ENCODE measurements around the gene CNP.
"Not testable (repeated sequence)": the region's sequence is repeated elsewhere in the genome, so short reads cannot be mapped to it uniquely, and the experiment has no call there.

CNP gene

GRCh38 chr17:42002792-42003301 is 36.3 kb downstream of the CNP start:
- DNase-seq (ENCODE audit: low read depth): no peak

- DNase-seq (ENCODE audit: low read depth): no peak
Observed at GRCh38 chr17:42005166-42005565, 38.6 kb downstream of the CNP start.

- DNase-seq (ENCODE audit: low read depth): no peak
Observed at GRCh38 chr17:42009170-42009569, 42.6 kb downstream of the CNP start.

- DNase-seq (ENCODE audit: low read depth): not testable (repeated sequence)
Observed at GRCh38 chr17:42010266-42010680, 43.7 kb downstream of the CNP start.

- no peak for DNase-seq (ENCODE audit: low read depth)
Observed at GRCh38 chr17:42010898-42011516, 44.4 kb downstream of the CNP start.

GRCh38 chr17:42012363-42012762 is 45.8 kb downstream of the CNP start:
- DNase-seq (ENCODE audit: low read depth): not testable (repeated sequence)

- not testable (repeated sequence) for DNase-seq (ENCODE audit: low read depth)
Observed at GRCh38 chr17:42013740-42014139, 47.1 kb downstream of the CNP start.

- DNase-seq (ENCODE audit: low read depth): no peak
Observed at GRCh38 chr17:42016411-42016831, 49.8 kb downstream of the CNP start.

- peak; percentile 87 for DNase-seq (ENCODE audit: low read depth)
Observed at GRCh38 chr17:42016941-42017865, 50.6 kb downstream of the CNP start, which contains the start of gene DNAJC7. Gene DNAJC7 (minus strand): TSS chr17:42017439. CDS start chr17:42017416, 23 bp downstream.

GRCh38 chr17:42017866-42018200 is 51.2 kb downstream of the CNP start:
- no peak for DNase-seq (ENCODE audit: low read depth)

GRCh38 chr17:42018339-42018738 is 51.7 kb downstream of the CNP start:
- DNase-seq (ENCODE audit: low read depth): no peak

GRCh38 chr17:42018988-42019387 is 52.4 kb downstream of the CNP start:
- DNase-seq (ENCODE audit: low read depth): no peak

- peak; percentile 91 for DNase-seq (ENCODE audit: low read depth)
Observed at GRCh38 chr17:42019509-42020404, 53.2 kb downstream of the CNP start, which contains the start of gene NKIRAS2. Gene NKIRAS2 (plus strand): TSS chr17:42020090. CDS start chr17:42021578, 1,488 bp downstream.

- DNase-seq (ENCODE audit: low read depth): not testable (repeated sequence)
Observed at GRCh38 chr17:42020845-42021244, 54.2 kb downstream of the CNP start.

GRCh38 chr17:42023524-42024349 is 57.1 kb downstream of the CNP start:
- no peak for DNase-seq (ENCODE audit: low read depth)

GRCh38 chr17:42025191-42025579 is 58.6 kb downstream of the CNP start:
- no peak for DNase-seq (ENCODE audit: low read depth)

GRCh38 chr17:42025936-42026335 is 59.3 kb downstream of the CNP start:
- DNase-seq (ENCODE audit: low read depth): no peak

GRCh38 chr17:42026857-42027589 is 60.4 kb downstream of the CNP start:
- no peak for DNase-seq (ENCODE audit: low read depth)
